NCI-H146 treated with DMSO at 0.1 percent for 48 hours (cell line): ENCODE measurements around the gene LMNTD1.
"Not testable (repeated sequence)": the region's sequence is repeated elsewhere in the genome, so short reads cannot be mapped to it uniquely, and the experiment has no call there.

Experiments used
- DNase-seq: peaks from one replicate; lab custom pipeline; 2025; ENCODE audit not compliant: unreplicated experiment; lab: John Stamatoyannopoulos, UW

LMNTD1 gene

DNA sequence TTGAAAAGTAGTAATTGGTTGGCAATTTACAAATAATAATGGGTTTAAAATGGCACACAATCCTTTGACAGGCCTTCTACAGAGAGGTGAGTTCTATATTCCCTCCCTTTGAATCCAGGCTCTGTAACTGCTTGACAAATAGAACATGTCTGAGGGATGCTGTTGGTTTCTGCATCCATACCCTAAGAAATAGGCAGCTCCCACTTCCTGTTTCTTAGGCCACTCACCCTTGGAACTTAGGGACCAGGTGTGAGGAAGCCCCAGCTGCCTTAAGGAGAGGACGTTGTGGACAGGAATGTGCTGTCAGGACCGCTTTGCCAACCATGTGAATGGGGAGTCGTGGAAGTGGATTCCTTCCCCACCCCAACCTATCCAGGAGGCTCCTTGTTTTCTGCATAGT lies 59.4 kb downstream of the LMNTD1 start:
- no peak for DNase-seq

DNA sequence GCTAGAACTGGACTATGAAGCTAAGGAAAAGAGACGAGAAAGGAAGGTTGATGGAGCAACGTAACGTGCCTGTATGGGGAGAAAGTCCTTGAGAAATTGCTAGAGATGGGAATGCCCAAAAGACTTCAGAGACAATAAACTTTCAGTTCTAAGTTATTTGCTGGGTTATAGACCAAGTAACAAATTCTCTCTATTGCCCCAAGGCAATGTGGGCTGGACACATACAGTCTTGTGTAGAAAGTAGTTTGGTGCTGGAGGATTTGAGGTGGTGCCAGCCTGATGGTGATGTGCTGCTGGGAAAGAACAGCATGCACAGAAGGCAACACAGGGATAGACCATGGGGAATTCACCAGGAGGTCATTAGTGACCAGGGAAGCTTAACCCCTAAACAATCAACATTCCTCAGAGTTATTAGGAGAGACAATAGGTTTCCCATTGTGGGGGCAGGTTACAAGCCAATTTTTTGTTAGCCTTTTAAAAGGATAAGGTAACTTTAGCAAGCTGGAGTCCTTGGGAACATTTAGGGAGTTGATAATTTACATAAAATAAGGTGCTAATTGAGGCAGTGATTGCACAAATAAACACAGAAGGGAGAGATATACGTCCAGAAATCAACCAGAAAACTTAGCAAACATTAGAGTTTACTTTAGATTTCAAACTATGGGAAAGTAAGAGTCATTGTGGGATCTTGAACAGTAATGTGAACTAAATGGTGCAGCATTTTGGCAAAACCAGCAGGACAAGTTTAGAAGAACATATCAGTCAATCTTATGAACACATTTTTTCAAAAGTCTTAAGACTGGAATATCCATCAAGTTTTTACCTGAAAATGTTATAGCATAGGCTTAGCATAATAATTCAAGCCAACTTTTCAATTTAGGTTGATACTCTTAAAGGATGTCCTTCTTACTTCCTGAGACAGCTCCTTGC lies 61.4 kb downstream of the LMNTD1 start:
- DNase-seq: no peak

DNA sequence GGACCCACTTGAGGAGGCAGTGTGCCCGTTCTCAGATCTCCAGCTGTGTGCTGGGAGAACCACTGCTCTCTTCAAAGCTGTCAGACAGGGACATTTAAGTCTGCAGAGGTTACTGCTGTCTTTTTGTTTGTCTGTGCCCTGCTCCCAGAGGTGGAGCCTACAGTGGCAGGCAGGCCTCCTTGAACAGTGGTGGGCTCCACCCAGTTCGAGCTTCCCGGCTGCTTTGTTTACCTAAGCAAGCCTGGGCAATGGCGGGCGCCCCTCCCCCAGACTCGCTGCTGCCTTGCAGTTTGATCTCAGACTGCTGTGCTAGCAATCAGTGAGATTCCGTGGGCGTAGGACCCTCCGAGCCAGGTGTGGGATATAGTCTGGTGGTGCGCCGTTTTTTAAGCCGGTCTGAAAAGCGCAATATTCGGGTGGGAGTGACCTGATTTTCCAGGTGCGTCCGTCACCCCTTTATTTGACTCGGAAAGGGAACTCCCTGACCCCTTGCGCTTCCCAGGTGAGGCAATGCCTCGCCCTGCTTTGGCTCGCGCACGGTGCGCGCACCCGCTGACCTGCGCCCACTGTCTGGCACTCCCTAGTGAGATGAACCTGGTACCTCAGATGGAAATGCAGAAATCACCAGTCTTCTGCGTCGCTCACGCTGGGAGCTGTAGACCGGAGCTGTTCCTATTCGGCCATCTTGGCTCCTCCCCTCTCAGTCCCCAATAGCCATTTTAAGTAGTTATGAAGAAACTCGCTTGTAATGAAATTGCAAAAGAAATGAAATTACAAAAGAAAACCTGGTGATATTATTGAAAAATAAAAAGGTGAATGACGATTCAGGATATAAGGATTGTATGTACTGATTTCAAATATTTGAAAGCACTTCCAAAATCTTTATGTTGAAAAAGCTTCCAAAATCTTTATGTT lies 63.9 kb downstream of the LMNTD1 start:
- not testable (repeated sequence) for DNase-seq

DNA sequence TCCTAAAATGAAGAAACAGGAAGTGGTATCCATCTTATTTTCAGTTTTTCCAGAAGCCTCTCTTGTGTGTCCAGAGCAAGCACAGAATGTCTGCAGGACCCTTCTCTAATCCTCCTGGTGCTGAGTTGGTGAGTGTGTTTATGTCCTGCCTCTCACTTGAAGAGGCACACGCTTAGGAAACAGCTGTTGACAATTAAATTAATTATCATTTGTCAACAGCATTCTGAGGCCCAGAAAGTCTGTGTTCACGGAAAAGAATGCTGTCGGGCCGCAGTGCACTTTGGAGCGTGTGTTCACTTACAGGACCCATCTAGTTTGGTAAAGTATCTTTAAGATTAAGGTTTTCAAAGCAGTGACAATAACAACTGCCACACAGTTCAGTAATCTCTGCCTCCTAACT lies 70.5 kb downstream of the LMNTD1 start:
- no peak for DNase-seq

DNA sequence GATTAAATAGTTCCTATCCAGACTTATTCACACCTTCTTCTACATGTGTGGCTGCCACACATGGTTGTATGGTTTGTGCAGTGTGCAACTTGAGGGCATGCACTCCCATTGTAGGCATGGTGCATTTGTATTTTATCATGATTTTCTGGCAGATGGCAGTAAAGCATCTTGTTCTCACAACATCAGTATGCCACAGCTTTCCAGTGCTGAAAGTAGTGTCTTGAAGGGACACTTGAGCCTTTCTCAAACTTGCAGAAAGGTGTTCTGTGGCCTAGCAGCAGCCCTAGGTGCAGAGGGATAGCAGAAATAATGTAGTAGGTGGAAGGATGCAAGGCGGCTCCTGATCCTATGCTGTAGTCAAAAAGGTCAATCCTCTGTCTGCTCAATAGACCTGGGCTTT lies 72.9 kb downstream of the LMNTD1 start:
- no peak for DNase-seq

DNA sequence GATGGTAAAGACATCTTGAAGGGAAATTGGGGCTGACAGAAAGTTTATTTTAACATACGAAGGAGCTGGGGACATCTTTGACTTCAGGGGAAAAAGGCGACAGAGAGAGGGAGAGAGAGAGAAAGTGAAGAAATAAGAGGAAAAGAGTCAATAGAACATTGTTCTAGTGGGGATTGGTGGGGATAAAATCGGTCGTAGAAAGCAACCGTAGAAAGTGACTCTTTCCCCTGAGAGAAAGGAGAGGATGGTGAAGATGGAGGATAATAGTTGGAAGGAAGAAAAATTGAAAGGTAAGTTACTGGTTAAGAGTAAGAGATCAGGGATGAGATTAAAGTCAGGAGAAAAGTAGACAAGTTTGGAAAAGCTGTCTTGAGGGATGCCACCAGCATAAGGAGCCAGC lies 75.9 kb downstream of the LMNTD1 start:
- DNase-seq: no peak

DNA sequence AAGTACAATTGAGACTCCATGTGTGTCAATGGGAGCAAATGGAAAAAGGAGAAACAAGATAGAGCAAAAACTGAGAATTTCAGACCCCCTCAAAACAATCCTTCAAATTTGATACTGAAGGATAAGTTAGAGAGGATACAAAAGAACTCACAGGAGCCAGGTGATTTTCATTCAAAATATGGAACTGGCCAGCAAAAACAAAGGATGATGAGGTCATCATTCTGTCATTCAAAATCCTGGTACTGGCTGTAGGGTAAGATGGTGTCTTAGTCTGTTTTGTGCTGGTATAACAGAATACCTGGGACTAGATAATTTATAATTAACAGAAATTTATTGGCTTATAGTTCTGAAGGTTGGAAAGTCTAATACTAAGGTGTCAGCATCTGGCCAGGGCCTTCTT lies 80.6 kb downstream of the LMNTD1 start:
- no peak for DNase-seq

DNA sequence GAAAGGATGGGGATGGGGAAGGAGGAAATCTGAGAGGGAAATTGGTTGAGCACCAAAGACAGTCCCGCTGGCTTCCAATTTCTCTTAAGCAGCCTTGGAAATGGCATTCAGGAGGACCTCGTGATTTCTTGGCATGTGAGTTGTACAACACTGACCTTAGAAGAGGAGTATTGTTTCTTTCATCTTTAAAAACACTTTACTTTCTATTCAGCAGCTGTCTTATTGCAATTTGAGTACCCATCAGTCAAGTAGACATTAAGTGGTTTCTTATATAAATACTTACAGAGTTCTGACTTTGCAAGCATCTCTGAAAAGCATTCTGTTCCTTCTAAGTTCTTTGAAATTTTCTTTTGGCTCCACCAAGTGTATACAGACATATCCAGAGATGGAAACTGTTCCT lies 83.2 kb downstream of the LMNTD1 start:
- DNase-seq: no peak

DNA sequence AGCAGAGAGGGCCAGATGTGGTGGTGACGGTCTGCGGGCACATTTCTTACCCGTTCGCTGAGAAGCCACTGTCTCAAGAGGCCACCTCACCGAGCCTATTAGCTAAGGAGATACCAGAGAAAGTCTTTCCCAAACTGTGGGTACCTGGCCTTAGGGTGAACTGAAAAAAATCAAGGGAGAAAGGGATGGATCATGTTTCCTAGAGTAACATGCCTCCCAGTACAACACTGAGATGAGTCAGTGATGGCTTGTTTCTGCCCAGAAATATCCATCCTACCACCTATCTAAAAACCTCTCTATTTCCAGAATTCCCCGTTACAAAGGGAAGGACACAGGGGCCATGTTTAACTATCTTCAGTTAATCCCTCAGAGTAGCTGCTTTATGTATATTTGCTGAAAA lies 83.7 kb downstream of the LMNTD1 start:
- DNase-seq: no peak

DNA sequence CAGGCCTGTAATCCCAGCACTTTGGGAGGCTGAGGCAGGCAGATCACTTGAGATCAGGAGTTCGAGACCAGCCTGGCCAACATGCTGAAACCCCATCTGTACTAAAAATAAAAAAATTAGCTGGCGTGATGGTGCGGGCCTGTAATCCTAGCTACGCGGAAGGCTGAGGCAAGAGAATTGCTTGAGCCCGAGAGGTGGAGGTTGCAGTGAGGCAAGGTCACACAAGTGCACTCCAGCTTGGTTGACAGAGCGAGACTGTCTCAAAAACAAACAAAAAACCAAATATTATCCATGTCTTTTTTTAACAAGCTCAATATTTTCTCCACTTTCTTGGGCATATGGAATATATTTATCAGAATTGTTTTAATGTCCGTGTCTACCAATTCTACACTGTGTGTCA lies 89.6 kb downstream of the LMNTD1 start:
- no peak for DNase-seq

DNA sequence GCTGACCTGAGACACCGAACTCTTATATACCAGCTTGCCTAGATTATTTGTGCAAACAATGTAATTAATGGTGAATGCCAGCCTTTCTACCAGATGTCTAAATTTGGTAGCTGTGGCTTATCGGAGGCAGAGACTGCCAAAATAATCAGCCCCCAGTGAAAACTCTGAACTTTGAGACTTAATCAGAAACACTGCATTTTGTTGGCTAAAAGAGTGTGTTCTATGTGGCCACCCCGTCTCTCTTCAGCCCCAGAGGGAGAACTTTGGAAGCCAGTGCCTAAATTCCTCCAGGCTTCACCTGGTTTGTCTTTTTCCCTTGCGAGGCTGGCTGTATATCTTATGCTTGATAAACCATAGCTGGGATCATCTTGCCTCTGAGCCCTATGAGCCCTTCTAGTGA lies 90.1 kb downstream of the LMNTD1 start:
- DNase-seq: no peak

DNA sequence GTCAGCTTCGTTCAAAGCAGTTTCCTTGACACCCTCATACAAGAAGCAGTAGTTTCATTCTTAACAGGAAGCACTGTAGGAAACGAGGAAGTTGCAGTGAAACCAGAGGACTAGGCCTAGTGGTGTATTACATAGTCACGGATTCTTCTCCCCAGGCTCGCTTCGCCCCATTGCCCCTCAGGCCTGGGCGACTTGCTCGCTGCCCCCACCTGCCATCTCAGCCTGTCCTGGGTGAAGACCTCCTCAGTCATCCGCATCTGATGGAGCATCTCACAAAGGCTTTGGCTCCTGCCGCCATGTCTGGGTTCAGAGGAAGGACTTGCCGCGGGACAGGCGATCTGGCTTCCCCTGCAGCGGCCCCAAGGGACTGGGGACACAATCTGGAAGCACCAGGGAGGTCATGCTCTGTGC lies 93.5 kb downstream of the LMNTD1 start:
- DNase-seq: no peak

DNA sequence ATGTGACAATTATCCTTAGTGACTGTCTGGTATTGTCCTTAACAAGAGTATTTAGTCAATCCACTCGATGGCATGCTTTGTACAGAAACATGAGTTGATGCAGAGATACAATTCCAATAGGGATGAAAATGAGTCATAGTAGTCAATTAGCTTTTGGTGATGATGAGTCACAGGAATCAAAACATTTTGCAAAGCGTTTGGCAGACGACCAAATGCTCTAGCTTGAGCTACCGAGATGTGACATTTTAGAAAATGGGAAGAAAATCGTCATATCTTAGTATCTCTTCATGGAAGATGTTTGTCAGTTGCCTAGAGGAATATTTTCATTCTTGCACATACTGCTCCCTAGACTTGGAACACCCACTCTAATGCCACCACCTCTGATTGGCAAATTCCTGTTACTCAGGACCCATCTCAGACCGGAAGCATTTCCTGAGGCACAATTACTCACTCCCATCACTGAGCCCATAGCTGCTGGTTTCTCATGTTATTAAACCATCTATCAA lies 95.0 kb downstream of the LMNTD1 start:
- DNase-seq: no peak

DNA sequence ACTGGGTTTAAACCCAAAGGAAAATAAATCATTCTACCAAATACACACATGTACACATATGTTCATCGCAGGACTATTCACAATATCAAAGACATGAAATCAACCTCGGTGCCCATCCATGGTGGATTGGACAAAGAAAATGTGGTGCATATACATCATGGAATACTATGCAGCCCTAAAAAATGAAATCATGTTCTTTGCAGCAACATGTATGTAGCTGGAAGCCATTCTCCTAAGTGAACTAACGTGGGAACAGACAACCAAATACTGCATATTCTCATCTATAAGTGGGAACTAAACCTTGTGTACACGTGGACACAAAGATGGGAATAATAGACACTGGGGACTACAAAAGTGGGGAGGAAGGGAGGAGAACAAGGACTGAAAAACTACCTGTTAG lies 96.6 kb downstream of the LMNTD1 start:
- no peak for DNase-seq

DNA sequence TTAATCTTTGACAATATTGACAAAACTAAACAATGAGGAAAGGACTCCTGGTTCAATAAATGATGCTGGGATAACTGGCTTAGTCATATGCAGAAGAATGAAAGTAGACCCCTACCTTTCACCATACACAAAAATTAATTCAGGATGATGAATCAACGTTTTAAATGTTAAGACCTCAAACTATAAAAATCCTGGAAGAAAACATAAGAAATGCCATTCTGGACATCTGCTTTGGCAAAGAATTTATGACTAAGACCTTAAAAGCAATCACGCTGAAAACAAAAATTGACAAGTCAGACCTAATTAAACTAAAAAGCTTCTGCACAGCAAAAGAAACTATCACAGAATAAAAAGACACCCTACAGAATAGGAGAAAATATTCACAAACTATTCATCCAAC lies 97.4 kb downstream of the LMNTD1 start:
- no peak for DNase-seq

DNA sequence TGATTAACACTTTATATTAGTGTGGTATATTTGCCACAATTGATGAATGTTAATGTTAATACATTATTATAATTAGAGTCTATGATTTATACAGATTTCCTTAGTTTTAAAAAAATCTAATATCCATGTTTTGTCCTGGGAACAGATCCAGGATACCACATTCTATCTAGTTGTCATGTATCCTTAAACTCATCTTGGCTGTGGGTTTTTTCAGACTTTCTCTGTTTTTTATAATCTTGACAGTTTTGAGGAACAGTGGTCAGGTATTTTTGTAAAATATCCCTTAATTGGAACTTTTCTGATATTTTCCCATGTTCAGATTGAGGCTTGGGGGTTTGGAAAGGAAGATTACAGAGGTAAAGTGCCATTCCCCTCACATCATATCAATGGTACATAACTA lies 104.1 kb downstream of the LMNTD1 start:
- DNase-seq: no peak

DNA sequence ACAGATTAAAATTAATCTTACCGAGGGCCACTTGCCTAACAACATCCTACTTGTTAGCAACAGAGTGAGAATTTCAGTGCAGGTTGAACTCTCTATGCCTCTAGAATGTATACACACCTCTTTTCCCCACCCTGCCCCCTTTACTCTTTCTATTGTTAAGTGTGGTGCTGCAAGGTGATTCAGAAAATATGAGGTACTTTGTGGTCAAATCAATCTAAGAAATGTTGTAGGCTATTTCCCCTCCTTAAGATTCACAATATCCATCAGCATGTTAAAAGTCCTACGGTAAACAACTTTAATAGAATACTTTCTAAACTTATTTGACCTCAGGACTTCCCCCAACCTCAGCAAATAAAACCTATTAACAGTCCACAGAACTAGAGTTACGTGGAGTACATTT lies 106.0 kb downstream of the LMNTD1 start:
- DNase-seq: no peak

DNA sequence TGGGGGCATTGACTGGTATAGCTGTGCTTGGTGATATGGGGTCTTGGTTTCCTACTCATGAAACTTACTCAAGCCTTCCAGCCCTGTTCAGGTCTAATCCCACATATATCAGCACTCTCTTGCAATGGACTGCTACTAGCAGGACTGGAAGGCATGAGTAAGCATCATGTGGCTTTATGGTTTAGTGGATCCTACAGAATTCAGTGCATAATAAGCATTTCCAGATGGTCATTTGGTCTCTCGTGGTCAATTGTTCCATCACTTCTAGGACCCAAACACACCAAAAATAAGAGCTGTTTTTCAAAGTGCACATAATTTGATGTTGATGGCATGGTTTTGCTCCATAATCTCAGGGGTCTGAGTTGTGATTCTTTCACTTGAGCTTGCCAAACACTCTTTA lies 114.4 kb downstream of the LMNTD1 start:
- DNase-seq: no peak

DNA sequence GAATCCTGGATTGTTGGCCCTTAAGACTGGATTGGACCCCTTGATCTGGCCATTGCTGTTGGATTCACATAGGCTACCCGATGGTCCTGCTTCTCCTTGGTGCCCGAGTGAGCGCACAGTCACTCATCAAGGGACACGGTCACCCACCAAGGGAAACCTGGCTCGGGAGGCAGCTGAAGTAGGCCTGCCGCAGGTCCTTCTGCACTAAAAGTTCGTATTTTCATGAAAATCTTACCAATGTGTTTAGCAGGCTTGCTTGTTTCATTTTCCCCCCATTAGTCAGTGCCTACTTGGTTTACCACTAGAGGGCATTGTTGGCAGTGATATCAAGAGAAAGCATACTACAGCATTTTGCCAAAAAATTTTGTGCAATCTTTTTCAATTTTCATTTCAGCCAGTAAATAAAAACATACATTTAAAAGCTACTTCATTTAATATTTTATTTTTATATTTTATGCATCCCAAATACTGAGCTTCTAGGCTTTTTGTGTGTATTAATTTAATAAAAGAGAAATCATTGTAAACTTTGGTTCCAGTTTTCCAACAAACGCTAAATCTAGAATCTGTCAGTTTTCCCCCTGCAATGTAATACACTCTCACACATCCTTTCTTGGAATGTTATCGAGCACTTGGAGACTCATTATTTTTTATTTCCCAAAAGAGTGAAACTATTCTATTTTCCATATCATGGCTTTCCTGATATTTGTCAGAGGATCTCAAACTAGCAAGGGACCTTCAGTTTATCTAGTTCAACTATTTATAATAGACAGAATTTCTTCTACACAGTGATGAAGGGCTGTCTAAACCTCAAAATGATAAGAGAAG lies 116.7 kb downstream of the LMNTD1 start:
- DNase-seq: no peak

DNA sequence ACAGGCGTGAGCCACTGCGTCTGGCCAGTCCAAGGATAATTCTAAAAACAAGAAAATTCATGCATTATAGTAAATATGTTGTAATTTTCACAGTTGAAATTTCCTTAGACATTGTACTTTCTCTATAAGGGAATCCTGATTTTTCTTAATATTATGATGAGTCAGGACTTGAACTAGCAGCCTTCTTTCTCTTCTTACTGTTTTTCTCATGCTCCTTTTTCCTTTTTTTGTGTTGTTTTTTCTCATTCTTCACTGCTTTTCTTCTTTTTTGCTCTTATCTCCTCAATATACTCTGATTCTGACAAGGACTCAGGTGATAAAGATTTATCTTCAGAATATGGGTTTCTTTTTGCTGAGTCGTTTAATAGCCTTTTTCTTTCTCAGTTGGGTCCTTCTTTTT lies 117.7 kb downstream of the LMNTD1 start:
- no peak for DNase-seq

DNA sequence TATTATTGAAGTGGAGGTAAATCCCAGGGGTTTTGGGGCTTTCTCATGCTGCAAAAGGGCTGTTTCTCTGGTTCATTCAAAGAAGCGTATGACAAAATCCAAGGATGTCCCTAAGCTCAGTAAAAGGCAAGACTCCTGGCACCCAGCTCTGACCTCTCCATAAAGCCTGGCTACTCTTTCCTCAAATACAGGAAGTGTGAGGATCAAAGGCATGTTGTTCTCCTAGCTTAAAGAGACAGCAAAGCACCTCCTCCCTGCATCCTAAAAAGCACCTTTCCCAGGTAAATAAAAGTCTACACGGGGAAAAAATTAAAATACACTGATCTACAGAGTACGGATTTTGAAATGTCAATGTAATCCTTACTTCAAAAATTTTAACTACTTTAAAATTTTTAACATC lies 118.6 kb downstream of the LMNTD1 start:
- no peak for DNase-seq
